A673 (cell line): Measurements from ENCODE around the gene LIMK1.

Experiments used
- CTCF ChIP-seq: fragments of 300-800, 200-600 bp; sonication (generic); conservative IDR thresholded peaks from 2 replicates; pipeline ENCODE4 v1.5.1; 2017; ENCODE audit warnings: low read depth, mild to moderate bottlenecking, antibody characterized with exemption, low read length, moderate library complexity, mixed read lengths
- EZH2 ChIP-seq: fragments of 200-600 bp; sonication (generic); IDR thresholded peaks from 2 replicates; pipeline ENCODE4 v1.6.1; 2017; ENCODE audit warnings: borderline replicate concordance, low read depth, mild to moderate bottlenecking, mixed read lengths, antibody characterized with exemption, low read length; ENCODE audit not compliant: poor library complexity, severe bottlenecking

- TF ChIP-seq CTCF (no peak), EZH2 (no peak)
Measured at GRCh38 chr7:74059037-74059436, 24.6 kb upstream of the LIMK1 start.
